HG02610 (cell line): Measurements from ENCODE around the gene RHBDL1.
"Not testable (repeated sequence)": the region's sequence is repeated elsewhere in the genome, so short reads cannot be mapped to it uniquely, and the experiment has no call there.

Source experiments
- ATAC-seq: cut with Tn5 transposase; IDR thresholded peaks from one replicate; pipeline ENCODE4 v1.9.1; 2021; ENCODE audit warnings: mild to moderate bottlenecking, moderate library complexity; ENCODE audit not compliant: unreplicated experiment

RHBDL1 gene

DNA sequence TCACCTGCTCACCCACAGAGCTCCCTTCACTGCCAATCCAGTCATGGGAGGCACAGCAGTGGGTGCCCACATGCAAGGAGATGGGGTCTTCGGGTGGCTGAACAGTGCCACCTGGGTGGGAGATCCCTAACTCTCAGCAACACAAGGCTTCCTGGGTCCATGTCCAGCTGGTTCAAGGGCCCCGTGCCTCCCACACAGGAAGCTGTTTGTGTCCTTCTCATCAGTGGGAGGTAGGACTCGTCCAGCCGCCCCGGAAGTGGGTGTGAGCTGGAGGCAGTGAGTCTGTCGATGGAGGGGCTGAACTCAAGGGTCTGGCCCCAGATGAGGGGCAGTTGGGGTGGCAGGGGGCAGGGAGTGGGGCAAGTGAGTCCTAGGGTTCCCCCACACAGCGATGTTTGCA lies 28.6 kb downstream of the RHBDL1 start:
- ATAC-seq = no peak

DNA sequence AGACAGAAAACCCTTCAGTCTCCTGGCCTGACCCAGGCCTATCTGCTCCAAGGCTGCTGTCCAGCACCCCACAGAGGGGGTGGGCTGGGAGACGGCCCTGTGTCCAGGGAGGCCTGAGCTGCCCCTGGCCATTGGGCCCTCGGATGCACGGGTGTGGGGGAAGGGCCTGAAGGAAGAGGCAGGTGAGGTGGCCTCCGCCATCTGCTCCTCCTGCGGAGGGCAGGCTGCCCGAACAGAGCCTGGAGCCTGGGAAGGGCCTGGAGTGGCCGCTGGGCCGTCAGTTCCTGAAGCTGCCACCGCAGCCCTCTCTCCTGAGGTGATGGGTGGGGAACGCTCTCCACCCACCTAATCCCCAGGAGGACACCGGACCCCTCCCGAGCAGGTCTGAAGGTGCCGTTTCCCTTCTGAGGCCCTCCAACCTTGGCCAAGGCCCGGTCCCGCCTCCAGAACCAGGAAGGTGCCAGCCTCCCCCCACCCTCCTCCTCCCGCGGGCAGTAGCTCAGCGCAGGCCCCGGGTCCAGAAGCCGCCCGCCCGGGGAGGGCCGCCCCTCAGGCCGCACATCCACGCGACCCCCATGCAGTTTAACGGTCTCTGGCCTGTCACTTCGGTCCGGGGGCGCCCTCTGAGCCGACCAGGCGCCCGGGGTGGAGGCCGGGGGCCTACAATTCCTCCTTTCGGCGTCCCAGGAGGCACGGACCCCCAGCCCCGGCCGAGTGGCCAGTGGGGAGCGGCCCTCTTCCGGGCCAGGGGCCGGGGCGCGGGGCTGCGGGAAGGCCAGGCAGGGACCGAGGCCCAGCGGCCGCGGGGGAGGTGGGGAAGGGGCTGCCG lies 29.3 kb downstream of the RHBDL1 start:
- no peak for ATAC-seq

DNA sequence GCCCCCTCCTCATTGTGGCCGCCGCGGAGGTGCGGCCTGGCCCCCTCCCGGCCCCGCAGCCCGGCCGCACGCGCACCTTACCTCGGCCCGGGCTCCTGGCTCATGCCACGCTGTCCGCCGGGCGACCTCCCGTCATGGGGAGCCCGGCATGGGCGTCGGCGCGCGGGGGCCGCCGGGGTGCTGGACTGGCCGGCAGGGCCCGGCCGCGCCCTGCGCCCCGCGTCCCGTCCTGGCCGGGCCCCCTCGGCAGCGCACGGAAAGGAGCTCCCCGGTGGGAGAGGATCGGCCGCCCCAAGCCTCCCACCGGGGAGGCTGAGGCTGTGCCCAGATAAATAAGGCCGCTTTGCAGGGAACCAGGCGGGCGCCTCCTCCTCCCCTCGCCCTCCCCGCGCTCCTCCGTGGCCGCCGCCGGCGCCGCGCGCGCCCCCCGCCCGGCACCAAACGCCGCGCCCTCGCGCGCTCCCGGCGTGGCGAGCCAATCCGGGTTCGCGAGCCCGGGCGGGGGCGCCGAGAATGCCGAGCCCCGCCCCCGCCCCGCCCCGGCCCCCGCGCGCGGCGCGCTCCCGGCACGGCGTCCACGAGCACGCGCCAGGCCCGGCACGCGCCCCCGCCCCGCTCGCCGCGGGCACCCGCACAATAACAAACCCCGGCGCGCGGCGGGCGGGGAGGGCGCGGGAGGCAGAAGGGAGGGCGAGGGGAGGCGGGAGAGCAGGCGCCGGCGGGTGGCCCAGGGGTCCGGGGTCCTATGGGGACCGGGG lies 30.1 kb downstream of the RHBDL1 start, which contains the start of gene FBXL16:
FBXL16 (minus strand) TSS at position 371 of the 758 bp plus-strand sequence. CDS start 8,396 bp downstream, outside the sequence.
- ATAC-seq = no peak

DNA sequence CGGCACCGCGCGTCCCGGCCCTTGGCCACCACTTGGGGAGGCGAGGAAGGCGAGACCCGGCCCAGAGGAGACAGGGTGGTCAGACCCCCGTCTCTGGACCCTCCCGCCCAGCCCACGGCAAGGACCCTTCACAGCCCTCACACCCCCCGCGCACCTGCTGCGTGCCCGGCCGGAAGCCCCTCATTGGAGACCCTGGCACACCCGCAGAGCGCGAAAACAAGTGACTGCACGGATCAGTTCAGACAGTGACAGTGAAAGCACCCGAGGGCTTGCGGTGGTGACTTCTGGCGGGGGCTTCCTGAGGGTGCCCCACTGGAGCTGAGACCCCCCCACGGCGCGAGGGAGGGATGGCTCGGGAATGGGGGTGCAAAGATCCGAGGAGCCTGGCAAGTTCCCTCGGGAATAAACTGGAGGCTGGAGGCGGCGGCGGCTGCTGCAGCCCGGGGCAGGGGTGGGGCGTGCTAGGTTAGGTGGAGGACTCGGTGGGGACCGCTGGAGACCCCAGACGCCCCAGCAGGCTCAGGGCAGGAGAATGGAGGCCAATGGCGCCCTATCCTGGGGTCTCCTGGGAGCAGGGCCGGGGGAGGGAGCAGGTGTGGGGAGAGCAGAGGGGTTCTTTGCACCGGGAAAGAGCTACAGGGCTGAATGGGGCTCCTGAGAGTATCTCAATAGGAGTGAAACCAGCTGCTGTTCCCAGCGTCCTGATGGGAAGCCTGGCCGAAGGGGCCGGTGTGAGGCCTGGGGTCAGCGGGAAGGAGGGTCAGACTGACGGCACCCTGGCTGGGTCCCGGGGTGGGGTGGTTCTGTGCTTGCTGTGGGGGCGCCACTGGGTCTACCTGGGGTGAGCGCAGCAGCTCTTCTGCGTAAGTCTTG lies 31.0 kb downstream of the RHBDL1 start:
- no peak for ATAC-seq

DNA sequence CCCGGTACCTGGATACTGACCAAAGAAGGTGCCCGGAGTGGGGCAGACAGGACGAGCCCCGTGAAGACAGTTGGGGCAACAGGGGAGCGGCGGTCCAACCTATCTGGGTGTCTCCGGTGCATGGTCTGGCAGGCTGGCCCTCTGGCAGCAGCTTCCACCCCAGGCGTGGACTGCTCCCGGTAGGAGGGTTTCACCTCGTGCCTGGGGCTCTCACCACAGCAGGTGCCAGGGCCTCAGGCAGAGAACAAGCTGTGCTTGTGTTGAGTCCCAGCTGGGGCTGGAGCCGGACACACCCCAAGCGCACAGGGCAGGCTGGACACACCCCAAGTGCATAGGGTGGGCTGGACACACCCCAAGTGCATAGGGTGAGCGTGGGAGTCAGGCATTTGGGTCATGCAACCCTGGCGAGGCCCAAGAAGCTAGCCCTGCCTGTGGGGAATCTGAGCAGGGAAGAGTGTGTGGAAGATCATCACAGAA lies 31.6 kb downstream of the RHBDL1 start:
- no peak for ATAC-seq

DNA sequence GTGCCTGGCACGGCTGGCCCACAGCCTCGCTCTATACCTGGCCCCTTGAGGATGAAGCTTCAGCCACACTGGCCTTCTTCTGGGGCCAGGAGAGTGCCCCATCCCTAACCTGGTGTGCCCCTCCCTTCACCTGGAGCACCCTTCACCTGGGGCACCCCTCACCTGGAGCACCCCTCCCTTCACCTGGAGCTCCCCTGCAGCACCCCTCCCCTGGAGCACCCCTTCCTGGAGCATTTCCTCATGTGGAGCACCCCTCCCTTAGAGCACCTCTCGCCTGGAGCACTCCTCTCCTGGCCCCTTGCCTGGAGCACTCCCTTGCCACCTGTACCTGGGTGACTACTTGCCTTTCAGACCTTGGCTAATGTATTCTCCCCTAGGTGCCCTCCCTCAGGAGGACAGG lies 32.5 kb downstream of the RHBDL1 start:
- no peak for ATAC-seq

DNA sequence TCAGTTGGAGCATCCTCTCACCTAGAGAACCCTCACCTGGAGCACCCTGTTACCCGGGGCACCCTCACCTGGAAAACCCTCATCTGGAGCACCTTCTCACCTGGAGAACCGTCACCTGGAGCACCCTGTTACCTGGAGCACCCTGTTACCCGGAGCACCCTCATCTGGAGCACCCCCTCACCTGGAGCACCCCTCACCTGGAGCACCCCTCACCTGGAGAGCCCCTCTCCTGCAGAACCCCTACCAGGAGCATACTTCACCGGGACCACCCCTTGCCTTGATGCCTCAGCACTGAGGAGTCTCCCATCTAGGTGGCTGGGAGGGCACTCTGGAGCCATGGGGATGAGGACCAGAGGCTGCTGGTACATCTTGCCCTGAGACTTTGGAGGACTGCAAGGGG lies 33.5 kb downstream of the RHBDL1 start:
- ATAC-seq = no peak

DNA sequence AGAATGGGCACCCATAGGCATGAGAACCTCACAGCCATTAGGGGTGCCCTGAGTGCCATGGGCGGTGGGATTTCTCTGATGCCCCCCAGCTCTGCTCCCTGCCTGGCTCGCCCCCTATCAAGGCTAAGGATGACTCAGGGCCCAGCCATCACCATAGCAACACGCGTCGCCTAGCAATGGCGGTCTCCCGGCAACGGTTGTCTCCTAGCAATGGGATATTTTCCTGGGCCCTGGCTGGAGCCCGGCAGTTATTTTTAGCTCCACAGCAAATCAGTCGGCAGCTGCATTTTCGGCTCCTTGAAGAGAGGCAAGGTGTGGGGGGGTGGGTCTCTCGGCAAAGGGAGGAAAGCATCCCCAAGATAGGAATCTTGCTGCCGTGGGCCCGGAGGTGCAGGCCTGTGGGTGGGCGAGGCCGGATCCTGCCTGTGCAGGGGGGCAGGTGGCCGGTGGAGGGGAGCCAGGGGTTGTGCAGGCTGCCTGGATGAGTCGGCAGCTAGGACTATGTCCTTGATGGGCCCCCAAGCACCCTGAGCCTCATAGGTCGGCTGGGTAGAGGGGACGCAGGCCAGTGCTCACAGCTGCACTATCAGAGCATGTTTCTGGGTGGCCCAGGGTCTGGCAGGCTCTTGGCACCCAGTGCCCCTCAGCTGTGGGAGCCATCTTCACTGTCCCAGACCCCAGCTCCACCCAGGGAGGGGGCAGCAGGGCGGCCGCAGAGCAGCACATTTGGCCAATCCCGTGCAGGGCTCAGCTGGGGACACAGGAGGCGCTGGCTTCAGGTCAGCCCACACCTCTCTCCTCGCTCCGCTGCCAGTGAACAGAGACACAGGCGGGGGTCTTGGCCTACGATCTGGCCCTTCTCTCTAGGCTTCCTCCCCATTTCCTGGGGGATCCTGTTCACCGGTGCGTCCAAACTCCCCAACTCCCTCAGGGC lies 34.4 kb downstream of the RHBDL1 start:
- ATAC-seq = no peak

DNA sequence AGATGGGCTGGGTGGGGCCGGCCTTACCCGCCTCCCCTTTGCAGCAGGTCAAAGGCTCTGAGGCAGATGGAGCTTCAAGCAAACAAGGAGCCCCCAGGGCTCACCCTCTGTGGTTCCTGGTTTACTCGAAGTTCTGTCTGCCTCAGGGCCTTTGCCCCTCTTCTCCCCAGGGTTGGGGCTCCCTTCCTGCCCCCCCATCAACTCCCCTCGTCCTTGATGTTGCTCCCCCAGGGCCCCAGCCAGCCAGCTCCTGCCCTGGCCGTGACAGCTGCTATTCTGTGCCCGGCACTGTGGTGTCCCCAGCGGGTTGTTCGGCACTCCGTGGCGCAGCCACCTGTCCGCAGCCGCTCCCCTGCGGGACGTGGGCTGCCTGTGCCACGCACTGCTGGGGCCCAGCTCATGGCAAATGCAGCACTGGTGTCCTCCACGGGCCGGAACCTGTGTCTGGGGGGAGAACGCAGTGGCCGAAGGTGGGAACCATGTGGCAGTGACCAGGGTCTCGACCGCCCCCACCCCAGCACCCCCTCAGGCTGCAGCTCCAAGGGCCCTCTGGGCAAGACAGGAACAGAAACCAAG lies 35.1 kb downstream of the RHBDL1 start:
- ATAC-seq = no peak

DNA sequence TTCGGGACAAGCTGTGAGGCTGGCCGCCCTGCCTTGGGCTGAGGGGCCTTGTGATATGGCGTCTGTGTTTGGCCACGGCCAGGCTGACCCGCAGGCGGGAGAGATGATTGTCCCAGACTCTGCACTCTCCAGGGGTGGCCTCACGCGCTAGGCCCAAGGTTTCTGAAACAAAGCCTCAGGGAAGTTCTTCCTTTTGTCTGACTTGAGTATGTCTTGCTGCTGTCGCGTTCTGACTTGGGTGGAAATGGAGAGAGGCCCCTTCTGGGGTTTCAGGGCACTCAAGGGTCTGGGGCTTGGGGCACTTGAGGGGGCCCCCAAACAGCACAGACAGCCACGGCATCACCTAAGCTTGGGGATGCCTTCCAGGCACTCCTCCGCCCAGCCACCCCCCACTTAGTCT lies 35.6 kb downstream of the RHBDL1 start:
- ATAC-seq = no peak

DNA sequence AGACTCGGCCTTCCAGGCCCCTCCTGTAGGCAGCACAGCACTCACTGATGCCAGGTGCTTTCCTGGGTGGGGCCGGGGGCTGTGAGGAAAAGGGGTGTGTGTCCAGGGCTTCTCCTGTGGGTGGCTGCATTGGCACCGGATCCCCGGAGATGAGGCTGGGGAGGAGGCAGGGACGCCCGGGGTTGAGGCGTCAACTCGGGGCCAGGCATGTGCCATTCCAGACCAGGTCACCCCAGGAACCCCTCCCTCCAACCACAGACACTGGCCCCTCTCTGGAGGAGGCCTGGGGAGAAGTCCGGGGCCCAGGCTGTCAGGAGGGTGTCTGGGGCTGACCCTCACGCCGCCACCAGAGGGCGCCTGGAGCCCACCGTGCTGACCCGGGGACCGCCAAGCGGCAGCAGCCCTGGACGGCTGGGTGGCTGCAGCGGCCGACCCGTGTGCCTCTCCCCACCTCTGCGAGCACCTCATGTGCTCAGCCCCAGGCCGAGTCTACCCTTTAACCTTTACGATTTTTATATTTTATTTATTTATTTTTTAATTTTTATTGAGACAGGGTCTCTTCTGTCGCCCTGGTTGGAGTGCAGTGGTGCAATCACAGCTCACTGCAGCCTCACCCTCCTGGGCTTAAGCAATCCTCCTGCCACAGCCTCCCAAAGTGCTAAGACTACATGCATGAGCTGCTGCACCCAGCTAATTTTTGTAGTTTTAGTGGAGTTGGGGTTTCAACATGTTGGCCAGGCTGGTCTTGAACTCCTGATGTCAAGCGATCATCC lies 36.3 kb downstream of the RHBDL1 start:
- peak; percentile 43 for ATAC-seq

DNA sequence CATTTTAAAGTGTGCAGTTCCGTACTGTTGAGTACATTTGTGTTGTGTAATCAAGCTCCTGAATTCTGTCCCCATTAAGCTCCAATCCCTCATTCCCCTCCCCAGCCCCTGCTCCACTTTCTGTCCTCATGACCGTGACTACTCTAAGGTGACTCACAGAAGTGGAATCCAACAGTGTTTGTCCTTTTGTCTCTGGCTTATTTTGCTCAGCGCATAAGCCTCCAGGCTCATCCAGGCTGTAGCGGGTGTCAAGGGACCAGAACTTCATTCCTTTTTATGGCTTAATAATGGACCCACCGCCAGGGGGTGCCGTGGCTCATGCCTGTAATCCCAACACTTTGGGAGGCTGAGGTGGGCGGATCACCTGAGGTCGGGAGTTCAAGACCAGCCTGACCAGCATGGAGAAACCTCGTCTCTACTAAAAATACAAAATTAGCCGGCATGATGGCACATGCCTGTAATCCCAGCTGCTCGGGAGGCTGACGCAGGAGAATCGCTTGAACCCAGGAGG lies 37.3 kb downstream of the RHBDL1 start:
- not testable (repeated sequence) for ATAC-seq

DNA sequence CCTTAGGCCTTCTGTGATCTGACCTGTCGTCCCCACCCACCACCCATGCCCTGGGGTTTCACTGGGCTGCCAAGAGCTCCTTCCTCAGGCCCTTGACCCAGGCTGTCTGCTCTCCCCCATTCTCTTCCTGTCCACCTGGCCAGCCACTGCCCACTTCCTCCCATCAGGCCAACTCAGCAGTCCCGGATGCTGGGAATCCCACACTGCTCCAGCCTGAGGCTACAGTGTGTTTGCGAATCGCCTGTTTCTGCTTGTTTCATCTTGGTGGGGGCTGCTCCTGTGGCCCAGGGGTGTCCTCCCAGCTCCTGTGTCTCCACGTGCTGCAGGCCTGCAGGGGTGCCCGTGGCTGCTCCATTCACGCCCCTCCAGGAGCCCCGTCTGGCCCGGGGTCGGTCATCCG lies 38.6 kb downstream of the RHBDL1 start:
- ATAC-seq = no peak

DNA sequence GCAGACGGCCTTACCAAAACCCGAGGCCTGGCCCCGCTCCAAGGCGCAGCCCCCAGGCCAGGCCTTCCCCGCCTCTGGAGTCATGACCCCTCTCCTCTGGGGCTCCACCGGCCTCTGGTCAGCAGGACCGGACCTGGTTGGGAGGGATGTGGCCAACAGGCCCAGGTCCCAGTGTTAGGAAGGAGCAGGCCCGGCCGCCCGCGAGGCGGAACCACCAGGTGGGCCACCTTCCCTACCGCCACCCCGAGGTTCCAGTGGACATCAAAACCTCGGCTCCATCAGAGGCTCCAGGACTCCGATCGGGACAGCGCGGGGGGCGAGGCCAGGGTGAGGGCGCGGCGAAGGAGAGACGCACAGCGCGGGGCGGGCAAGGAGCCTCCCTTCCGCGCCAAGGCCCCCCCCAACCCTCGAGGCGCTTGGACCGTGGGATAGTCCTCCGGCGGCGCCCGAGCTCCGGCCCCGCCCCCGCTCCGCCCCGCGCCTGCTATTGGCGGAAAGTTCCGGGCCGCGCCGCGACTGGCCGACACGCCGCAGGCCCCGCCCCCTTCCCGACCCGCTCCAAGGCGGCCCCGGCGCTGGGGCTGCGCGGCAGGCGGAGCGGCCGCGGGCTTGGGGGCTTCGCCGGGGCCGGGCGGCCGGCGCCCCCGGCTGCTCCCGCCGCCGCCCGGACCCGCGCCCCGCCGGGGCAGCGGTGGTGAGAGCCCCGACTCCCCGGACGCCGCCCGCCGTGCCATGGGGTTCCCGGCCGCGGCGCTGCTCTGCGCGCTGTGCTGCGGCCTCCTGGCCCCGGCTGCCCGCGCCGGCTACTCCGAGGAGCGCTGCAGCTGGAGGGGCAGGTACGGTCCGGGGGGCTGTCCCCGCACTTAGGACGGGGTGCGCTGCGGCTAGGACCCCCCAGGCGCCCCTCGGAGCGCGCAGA lies 39.3 kb downstream of the RHBDL1 start, which contains the start of gene METRN:
METRN (plus strand) TSS at position 561 of the 919 bp plus-strand sequence; CDS start at position 733, 172 bp downstream.
- peak; percentile 77 for ATAC-seq

DNA sequence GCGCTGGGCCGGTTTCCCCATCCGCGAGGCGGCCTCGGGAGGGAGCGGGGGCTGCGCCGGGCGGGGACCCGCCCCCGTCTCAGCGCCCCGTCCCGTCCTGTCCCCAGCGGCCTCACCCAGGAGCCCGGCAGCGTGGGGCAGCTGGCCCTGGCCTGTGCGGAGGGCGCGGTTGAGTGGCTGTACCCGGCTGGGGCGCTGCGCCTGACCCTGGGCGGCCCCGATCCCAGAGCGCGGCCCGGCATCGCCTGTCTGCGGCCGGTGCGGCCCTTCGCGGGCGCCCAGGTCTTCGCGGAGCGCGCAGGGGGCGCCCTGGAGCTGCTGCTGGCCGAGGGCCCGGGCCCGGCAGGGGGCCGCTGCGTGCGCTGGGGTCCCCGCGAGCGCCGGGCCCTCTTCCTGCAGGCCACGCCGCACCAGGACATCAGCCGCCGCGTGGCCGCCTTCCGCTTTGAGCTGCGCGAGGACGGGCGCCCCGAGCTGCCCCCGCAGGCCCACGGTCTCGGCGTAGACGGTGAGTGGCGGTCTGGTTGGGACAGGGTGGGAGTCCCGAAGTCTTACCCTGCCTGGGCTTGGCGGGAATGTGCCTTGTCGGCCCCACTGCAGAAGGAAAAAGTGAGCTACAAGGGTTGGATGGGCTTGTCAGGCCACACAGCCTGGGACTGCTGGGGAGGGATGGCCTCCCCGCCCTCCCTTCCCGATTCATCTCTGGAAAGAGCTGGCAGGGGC lies 40.2 kb downstream of the RHBDL1 start:
- ATAC-seq = peak; percentile 7

DNA sequence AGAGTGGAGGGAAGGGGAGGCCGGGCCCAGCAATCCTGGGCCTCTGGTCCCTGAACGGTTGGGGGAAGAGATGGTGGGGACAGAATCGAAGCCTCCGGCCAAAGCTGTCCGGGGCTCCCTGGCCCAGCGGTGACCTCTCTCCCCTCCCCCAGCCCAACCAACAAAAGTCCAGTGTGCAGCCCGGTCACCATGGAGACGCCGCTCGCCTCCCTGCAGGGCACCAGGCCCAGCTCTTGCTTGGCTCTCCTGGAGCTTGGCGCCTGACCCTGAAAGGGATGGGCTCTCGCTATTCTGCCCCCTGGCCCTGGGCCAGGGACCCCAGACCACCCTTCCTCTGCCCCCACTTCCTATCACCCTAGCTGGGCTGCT lies 40.7 kb downstream of the RHBDL1 start:
- no peak for ATAC-seq
